Tibial nerve (tissue), 3 donors: ENCODE data around the gene TCP11.

Experiments
- POLR2A ChIP-seq, 2 donors: fragments of 450-650 bp; IDR thresholded peaks; one replicate each; pipeline ENCODE4 v1.6.1; 2017; ENCODE audit warnings: antibody characterized with exemption in 2 of 2, mild to moderate bottlenecking in 2 of 2, moderate library complexity in 2 of 2
- TF ChIP-seq, protein P1 (sequence below), 5 experiments: fragments of 200-600 bp in 3 of 5; fragments of 450-650 bp in 2 of 5; sonication (generic) in 3 of 5; IDR thresholded peaks; one replicate each; pipeline ENCODE4 v1.5.1; 2016 to 2019; ENCODE audit warnings: antibody characterized with exemption in 5 of 5, mild to moderate bottlenecking in 3 of 5, moderate library complexity in 2 of 5

- TF ChIP-seq, protein P1, sequence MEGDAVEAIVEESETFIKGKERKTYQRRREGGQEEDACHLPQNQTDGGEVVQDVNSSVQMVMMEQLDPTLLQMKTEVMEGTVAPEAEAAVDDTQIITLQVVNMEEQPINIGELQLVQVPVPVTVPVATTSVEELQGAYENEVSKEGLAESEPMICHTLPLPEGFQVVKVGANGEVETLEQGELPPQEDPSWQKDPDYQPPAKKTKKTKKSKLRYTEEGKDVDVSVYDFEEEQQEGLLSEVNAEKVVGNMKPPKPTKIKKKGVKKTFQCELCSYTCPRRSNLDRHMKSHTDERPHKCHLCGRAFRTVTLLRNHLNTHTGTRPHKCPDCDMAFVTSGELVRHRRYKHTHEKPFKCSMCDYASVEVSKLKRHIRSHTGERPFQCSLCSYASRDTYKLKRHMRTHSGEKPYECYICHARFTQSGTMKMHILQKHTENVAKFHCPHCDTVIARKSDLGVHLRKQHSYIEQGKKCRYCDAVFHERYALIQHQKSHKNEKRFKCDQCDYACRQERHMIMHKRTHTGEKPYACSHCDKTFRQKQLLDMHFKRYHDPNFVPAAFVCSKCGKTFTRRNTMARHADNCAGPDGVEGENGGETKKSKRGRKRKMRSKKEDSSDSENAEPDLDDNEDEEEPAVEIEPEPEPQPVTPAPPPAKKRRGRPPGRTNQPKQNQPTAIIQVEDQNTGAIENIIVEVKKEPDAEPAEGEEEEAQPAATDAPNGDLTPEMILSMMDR (IDR thresholded peaks at IDR 0.05), result no peak
- TF ChIP-seq POLR2A (IDR thresholded peaks at IDR 0.05), result no peak
These were observed 38.0 kb upstream of the TCP11 start for GRCh38 chr6:35178932-35179832.
